Measurements from ENCODE around the gene DIABLO.
A peak's percentile ranks its signal among the peaks of the same experiment; 100 is the strongest.
"Not testable (repeated sequence)": the region's sequence is repeated elsewhere in the genome, so short reads cannot be mapped to it uniquely, and the experiment has no call there.

Gene DIABLO

DNA sequence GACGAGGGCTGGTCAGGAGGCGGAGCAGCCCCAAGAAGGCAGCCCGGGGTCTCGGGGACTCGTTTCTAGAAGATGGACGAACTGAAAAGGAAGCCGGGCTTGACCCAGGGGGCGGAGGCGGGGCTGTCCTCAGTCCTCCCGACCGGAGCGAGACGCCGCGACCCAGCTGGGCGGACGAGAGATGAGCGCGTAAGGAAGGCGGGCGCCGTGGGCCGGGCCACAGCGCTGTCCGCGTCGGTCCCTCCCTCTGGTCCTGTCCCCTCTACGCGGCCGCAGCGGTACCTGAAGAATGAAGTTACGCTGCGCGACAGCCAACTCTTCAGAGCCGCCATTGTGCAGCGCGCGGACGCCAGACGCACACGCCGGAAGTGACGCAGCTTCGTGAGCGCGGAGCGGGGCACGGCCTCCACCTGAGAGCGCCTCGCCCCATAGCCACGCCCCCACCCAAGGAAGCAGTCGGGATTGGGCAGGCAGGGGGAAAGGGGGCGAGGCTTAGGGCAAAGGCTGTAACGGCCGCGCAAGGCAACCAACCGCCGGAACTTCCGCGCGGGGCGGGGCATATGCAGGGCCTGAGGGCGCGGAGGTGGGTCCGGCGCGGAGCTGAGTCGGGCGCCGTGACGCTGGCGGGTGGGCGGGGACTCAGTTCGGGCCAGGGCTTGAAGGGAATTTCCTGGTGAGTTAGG is at the start of gene DIABLO:
Gene DIABLO (minus strand): TSS at position 370 of the 683 bp plus-strand sequence. CDS start 38 bp downstream, at position 332.
- peak; percentile 100 for DNase-seq (ENCODE audit: low spot score)

GRCh38 chr12:122275459-122275858 is 49.6 kb upstream of the DIABLO start:
- DNase-seq (ENCODE audit: low spot score), result no peak

DNA sequence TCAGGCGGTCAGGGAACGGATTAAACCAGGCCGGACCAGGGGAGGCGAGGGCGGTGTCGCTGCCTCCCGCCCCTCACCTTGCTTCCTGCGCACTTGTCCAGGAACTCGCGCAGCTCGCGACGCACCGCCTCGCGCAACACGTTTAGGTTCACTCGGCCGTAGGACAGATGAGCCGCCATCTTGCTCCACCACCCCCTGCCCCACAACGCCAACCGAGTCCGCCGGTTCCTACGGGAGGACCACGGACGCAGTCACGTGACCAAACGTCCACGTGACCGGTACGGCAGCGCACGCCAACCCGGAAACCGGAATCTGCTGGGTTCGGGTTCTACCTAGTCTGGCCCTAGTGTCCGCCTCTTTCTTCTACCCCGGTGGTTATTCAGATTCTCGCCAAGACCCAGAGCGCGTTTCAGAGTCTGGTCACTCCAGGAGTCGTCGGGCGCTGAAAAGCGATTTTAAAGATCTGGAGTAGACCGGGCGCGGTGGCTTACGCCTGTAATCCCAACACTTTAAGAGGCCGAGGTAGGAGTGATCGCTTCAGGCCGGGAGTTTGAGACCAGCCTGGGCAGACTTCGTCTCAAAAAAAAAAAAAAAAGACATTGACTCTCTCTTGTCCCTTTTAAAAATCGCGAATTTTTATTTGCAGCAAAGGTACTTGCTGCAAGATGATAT is 40.5 kb upstream of the DIABLO start, which contains the start of gene VPS33A:
Gene VPS33A (minus strand): TSS at position 265 of the 672 bp plus-strand sequence. CDS start 86 bp downstream, at position 179.
- DNase-seq (ENCODE audit: low spot score), result peak; percentile 97

- peak; percentile 51 for DNase-seq (ENCODE audit: low spot score)
These were observed 40.0 kb upstream of the DIABLO start for GRCh38 chr12:122265886-122266229.

GRCh38 chr12:122265476-122265875 is 39.6 kb upstream of the DIABLO start:
- no peak for DNase-seq (ENCODE audit: low spot score)

GRCh38 chr12:122260735-122261134 is 34.9 kb upstream of the DIABLO start:
- DNase-seq (ENCODE audit: low spot score), result not testable (repeated sequence)

DNA sequence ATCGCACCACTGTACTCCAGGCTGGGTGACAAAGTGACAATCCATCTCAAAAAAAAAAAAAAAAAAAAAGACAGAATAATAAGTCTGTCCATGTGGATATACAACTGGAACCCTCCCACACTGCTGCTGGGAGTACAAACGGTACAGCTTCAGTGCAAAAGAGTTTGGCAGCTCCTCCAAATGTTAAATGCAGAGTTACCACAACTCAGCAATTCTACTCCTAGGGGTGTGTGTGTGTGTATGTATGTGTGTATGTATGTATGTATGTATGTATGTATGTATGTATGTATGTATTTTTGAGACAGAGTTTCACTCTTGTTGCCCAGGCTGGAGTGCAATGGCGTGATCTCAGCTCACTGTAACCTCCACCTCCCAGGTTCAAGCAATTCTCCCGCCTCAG is 33.1 kb upstream of the DIABLO start:
- peak; percentile 32 for DNase-seq (ENCODE audit: low spot score)

DNA sequence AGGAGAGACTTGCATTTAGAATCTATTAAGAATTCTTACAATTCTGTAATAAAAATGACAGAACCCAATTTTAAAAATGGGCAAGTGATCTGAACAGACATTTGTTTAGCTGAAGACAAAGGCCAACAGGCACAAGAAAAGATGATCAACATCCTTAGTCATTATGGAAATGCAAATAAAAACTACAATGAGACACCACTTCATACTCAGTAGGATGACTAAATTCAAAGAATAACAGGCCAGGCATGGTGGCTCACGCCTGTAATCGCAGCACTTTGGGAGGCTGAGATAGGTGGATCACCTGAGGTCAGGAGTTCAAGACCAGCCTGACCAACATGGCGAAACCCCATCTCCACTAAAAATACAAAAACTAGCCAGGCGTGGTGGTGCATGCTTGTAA is 32.6 kb upstream of the DIABLO start:
- DNase-seq (ENCODE audit: low spot score), result not testable (repeated sequence)

DNA sequence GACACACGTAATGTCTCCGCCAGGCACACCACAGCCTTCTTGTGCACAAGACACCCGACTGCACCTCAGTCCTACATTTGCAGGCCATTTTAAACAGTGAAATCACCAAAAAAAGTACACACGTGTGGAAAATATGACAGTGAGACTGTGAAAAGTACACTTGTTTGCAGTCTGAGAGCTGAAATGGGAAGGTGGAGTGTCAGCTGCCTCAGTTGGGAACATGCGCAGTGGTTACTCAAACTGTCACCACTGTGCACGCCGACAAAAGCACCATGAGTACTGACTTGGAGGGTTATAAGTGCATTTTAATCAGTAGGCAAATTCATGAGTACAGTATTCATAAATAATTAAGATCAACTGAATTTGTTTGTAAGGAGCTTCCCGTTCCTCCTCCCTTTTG is 24.7 kb upstream of the DIABLO start:
- DNase-seq (ENCODE audit: low spot score), result no peak

DNA sequence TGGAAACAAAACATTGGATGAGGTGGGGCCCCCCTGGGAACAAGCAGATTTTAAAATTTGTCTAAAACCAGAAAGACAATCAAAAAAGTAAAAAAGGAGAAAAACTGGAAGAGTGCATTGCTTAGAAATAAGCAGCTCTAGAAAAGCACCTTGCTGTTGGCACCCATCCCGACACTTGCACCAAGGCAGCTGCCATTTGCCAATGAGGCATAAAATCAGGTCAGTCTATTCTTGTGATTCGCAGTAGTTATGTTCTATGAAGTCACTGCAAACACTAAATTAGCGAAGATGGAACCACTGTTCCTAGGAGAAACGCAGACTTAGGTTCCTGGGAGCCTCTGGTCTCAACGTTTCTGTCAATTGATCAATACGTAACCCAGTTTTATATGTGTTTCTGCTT is 24.2 kb upstream of the DIABLO start:
- DNase-seq (ENCODE audit: low spot score), result no peak

GRCh38 chr12:122245553-122245952 is 19.7 kb upstream of the DIABLO start:
- no peak for DNase-seq (ENCODE audit: low spot score)

GRCh38 chr12:122244565-122245371 is 18.9 kb upstream of the DIABLO start:
- no peak for DNase-seq (ENCODE audit: low spot score)

GRCh38 chr12:122243965-122244364 is 18.1 kb upstream of the DIABLO start:
- no peak for DNase-seq (ENCODE audit: low spot score)

GRCh38 chr12:122238861-122239260 is 13.0 kb upstream of the DIABLO start:
- no peak for DNase-seq (ENCODE audit: low spot score)

GRCh38 chr12:122235741-122236140 is 9.9 kb upstream of the DIABLO start:
- DNase-seq (ENCODE audit: low spot score), result no peak

DNA sequence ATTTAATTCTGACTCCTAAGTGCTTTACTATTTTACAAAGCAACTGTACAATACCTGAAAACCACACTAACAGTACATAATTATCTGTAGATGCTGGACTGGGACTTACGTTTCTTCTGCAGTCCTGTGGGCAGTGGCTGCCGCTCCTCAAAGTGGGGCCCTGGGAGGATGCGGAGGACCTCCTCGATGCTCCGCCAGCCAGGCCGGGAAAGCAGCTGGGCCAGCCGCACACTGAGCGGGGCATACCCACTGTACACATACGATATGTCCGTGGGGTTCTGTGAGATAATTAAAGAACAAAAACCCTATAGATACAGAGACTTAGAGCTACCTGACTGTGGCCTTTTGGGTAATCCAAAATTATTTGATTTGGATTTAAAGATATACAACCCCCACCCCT is 6.8 kb upstream of the DIABLO start:
- DNase-seq (ENCODE audit: low spot score), result no peak

DNA sequence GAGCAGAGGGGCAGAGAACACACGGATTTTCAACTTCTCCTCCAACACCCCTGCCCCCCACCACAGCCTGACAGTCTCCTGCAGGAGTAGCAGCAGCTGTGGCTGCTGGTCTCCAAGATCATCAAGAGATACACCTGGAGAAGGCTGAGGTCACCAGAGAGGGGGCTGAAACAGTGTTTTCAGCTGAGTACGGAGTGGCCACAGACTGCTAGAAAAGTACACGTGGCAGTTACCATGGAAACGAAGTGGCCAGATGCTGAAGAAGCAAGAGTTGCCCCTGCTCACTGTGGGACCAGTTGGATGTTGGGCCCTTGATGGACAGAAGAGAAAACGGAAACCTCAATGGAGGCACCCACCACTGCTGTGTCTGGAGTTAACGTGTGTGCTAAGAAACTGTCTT is 4.9 kb upstream of the DIABLO start:
- no peak for DNase-seq (ENCODE audit: low spot score)

- DNase-seq (ENCODE audit: low spot score), result no peak
These were observed 2.2 kb upstream of the DIABLO start for GRCh38 chr12:122228092-122228491.

DNA sequence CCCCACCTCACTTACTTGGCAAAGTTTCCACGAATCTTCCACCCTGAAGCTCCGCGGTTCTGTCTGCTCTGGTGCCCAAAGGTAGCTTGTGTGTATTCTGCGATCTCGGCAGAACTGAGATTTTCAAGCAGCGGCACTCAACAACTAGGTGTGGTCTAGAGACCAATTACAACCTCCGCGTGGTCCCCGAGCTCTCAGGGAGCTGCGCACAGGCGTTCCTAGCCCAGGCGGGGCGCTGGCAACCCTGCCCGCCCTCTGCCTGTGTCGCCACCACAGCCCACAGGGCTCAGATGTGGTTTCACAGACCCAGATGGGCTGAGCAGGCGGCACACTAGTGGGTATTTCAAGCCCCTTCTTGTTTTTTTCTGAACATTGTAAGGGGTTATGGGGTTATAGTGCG is 1.5 kb upstream of the DIABLO start:
- DNase-seq (ENCODE audit: low spot score), result no peak

DNA sequence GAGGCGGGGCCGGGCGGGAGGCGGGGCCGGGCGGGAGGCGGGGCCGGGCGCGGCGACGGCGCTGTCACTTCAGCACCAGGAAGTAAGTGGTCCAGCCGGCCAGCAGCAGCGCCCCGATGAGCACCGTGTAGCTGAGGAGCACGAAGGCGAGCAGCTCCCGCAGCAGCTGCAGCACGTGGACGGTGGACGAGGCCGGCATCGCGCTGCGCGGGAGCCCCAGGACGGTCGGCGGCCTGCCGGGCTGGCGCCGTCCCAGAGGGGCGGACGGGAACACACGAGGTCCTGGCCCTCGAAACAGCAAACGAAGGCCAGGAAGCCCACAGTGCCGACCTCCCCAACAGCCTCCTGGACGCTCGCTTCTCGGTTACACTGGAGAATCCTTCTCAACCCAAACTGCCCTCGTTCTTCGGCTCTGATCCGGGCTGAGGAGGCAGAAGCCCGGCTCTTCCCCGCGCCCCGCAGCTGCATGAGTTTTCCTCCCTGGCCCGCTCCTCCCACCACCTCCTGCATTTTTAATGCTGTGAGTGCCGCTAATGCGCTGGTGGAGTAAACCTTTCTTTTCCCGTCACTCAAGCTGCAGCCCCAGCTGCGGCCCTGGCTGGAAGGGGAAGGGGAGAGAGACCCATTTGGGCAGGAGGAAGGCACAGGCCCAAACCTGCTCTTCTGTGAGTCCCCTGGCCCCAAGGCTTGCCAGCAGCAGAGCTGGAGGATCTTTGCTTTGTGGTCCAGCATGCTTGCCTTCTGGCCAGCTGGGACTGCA is 694 bp upstream of the DIABLO start:
- peak; percentile 10 for DNase-seq (ENCODE audit: low spot score)

GRCh38 chr12:122216445-122216844 is 9.4 kb downstream of the DIABLO start:
- no peak for DNase-seq (ENCODE audit: low spot score)

DNA sequence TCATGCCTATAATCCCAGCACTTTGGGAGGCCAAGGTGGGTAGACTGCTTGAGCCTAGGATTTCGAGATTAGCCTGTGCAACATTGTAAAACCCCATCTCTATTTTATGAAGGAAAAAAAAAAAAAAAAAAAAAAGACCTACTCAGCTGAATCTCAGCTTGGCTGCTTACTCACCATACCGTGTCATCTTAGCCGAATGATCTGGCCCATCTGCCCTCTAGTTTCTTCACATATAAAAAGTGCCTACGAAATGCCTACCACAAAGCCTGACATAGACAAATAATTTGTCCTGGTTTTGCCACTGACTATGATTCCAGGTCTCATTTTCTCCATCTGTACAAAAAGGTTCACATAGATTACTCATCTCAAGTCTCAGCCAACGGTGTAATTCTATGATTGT is 10.1 kb downstream of the DIABLO start:
- DNase-seq (ENCODE audit: low spot score), result no peak
